Tibial artery (tissue), 4 donors: Measurements from ENCODE around the gene G0S2.

Source experiments
- DNase-seq, 2 donors: peaks; one replicate each; pipeline ENCODE4 v3.0.0-alpha.2; 2019
- H3K27ac ChIP-seq, 2 donors: fragments of 200-600 bp; sonication (generic) in 1 of 2; 1 replicate in 1 of 2; 2 replicates in 1 of 2; pipeline ENCODE4 v1.5.1; 2018 to 2019; ENCODE audit warnings: mild to moderate bottlenecking in 1 of 2
- H3K27me3 ChIP-seq, 2 donors: fragments of 200-600 bp; sonication (generic) in 1 of 2; one replicate each; pipeline versions ENCODE4 v1.5.1 to v1.6.0; 2016 to 2019
- H3K36me3 ChIP-seq, 3 donors: fragments of 200-600 bp; sonication (generic) in 2 of 3; one replicate each; pipeline ENCODE4 v1.5.1; 2016 to 2019; ENCODE audit warnings: mild to moderate bottlenecking in 2 of 3
- H3K4me1 ChIP-seq, 4 donors: fragments of 200-600 bp; sonication (generic) in 2 of 4; 1 replicate in 3 of 4; 2 replicates in 1 of 4; pipeline ENCODE4 v1.5.1; 2016 to 2019
- H3K4me3 ChIP-seq, 2 donors: fragments of 200-600 bp; sonication (generic) in 1 of 2; 1 replicate in 1 of 2; 2 replicates in 1 of 2; pipeline ENCODE4 v1.5.1; 2018 to 2019; ENCODE audit warnings: mild to moderate bottlenecking in 2 of 2
- H3K9me3 ChIP-seq, 3 donors: fragments of 200-600 bp; sonication (generic) in 1 of 3; one replicate each; pipeline ENCODE4 v1.5.1; 2016 to 2019
- CTCF ChIP-seq, 2 experiments: fragments of 200-600 bp in 1 of 2; fragments of 450-650 bp in 1 of 2; IDR thresholded peaks; one replicate each; pipeline ENCODE4 v1.5.1; 2017 to 2019; ENCODE audit warnings: antibody characterized with exemption in 2 of 2, mild to moderate bottlenecking in 1 of 2, moderate library complexity in 1 of 2
- intact Hi-C: fragments of 100-400 bp; cut with DNase I; formaldehyde crosslinking; loops from one replicate; pipeline ENCODE4 v1.15.0; 2023; ENCODE audit warnings: low total_unique reads

Gene G0S2

GRCh38 chr1:209706622-209707021 lies 31.4 kb downstream of the G0S2 start:
- no peaks in the 10 kb centered on the region for H3K4me1 ChIP-seq
- H3K27ac ChIP-seq = no peak overlapping the region
- DNase-seq = no peak
- no peak overlapping the region for H3K4me3 ChIP-seq
- no peaks in the 10 kb centered on the region for H3K9me3 ChIP-seq
- peaks cover 0 to 4% of the 10 kb centered on the region in 2 donors for H3K27me3 ChIP-seq
- no peaks in the 10 kb centered on the region for H3K36me3 ChIP-seq
- TF ChIP-seq CTCF (IDR thresholded peaks at IDR 0.05) = no peak
- intact Hi-C loops = no loop called here

GRCh38 chr1:209707308-209707707 lies 32.1 kb downstream of the G0S2 start:
- no peak for DNase-seq
- H3K36me3 ChIP-seq = no peaks in the 10 kb centered on the region
- intact Hi-C loops = no loop called here
- H3K9me3 ChIP-seq = no peaks in the 10 kb centered on the region
- H3K27ac ChIP-seq = no peak overlapping the region
- TF ChIP-seq CTCF (IDR thresholded peaks at IDR 0.05) = no peak
- no peak overlapping the region for H3K4me3 ChIP-seq
- peaks cover 0 to 4% of the 10 kb centered on the region in 2 donors for H3K27me3 ChIP-seq
- H3K4me1 ChIP-seq = no peaks in the 10 kb centered on the region

- intact Hi-C loops = no loop called here
- no peaks in the 10 kb centered on the region for H3K4me1 ChIP-seq
- no peak overlapping the region for H3K4me3 ChIP-seq
- H3K9me3 ChIP-seq = no peaks in the 10 kb centered on the region
- no peak for DNase-seq
- H3K36me3 ChIP-seq = no peaks in the 10 kb centered on the region
- peaks cover 0 to 4% of the 10 kb centered on the region in 2 donors for H3K27me3 ChIP-seq
- H3K27ac ChIP-seq = no peak overlapping the region
- no peak for TF ChIP-seq CTCF (IDR thresholded peaks at IDR 0.05)
Observed at GRCh38 chr1:209708297-209708696, 33.1 kb downstream of the G0S2 start.

GRCh38 chr1:209710093-209710492 lies 34.9 kb downstream of the G0S2 start:
- peaks cover 0 to 4% of the 10 kb centered on the region in 2 donors for H3K27me3 ChIP-seq
- H3K4me3 ChIP-seq = no peak overlapping the region
- TF ChIP-seq CTCF (IDR thresholded peaks at IDR 0.05) = no peak
- no peaks in the 10 kb centered on the region for H3K4me1 ChIP-seq
- DNase-seq = no peak
- intact Hi-C loops = no loop called here
- no peaks in the 10 kb centered on the region for H3K36me3 ChIP-seq
- no peak overlapping the region for H3K27ac ChIP-seq
- H3K9me3 ChIP-seq = no peaks in the 10 kb centered on the region

GRCh38 chr1:209710847-209711246 lies 35.6 kb downstream of the G0S2 start:
- intact Hi-C loops = no loop called here
- no peaks in the 10 kb centered on the region for H3K36me3 ChIP-seq

More at GRCh38 chr1:209710847-209711246, 35.6 kb downstream of the G0S2 start:
- Histone ChIP-seq H3K27me3 (peaks cover 0 to 4% of the 10 kb centered on the region in 2 donors), H3K4me1 (no peaks in the 10 kb centered on the region), H3K27ac (no peak overlapping the region), H3K9me3 (no peaks in the 10 kb centered on the region), H3K4me3 (no peak overlapping the region)
- no peak for DNase-seq
- TF ChIP-seq CTCF (IDR thresholded peaks at IDR 0.05) = no peak
